ENCODE data around the gene UBE3D. TPM values are rescaled to one million over a fixed set of nuclear protein-coding genes. Genes with fewer than 3 reads are reported as not detected.

Gene UBE3D
- total and polyA plus RNA-seq, 2 donors (not counting 1 experiment from before 2014, with no cell fraction given) = 3.3 to 11.5 TPM

DNA sequence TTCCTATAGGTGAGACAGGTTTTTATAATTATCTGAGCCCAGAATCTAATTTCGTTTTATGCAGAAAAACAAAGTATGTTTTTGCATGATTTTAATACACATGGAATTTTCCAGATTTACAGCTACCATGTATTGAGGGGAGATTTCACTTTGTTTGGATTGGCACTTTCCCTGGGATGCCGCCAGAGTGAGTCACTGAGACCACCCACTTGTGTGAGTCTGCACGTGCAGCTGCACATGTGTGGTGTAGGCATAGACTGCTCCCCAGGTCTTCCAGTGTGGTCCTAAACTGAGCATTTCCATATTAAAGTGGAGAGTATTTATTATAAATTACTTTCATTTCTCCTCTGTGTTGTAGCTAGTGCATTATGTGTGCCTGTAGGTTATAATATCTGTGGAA lies 186.8 kb downstream of the UBE3D start:
- Histone ChIP-seq H3K4me3 (ENCODE audit: control extremely low read depth in 1 of 5, extremely low read depth in 1 of 5, insufficient read depth in 1 of 5, low read depth in 2 of 5, low read length in 4 of 5) (no peak overlapping the region), H3K27ac (ENCODE audit: low read length in 2 of 2) (no peak overlapping the region), H4K20me1 (ENCODE audit: control insufficient read depth, insufficient read depth, low read length, poor library complexity, severe bottlenecking) (no peaks in the 10 kb centered on the region), H3K9me3 (ENCODE audit: control extremely low read depth in 1 of 3, control insufficient read depth in 2 of 3, insufficient read depth in 1 of 3, low read length in 2 of 3) (no peaks in the 10 kb centered on the region), H3K9ac (ENCODE audit: low read length) (no peak overlapping the region), H3K4me2 (replicated peaks; ENCODE audit: low read depth, low read length, poor library complexity, severe bottlenecking) (no peak overlapping the region), H3K4me1 (ENCODE audit: control insufficient read depth in 2 of 2, insufficient read depth in 2 of 2, low read length in 2 of 2) (no peaks in the 10 kb centered on the region), H3K27me3 (replicated peaks in 1 of 4; ENCODE audit: control extremely low read depth in 1 of 4, control insufficient read depth in 3 of 4, insufficient read depth in 4 of 4, low read length in 3 of 4) (no peaks in the 10 kb centered on the region), H3K79me2 (ENCODE audit: control insufficient read depth, insufficient read depth, low read length) (no peaks in the 10 kb centered on the region), H2AFZ (ENCODE audit: insufficient read depth, low read depth, low read length, poor library complexity, severe bottlenecking) (no peak overlapping the region), H3K36me3 (replicated peaks in 1 of 2; ENCODE audit: control extremely low read depth in 1 of 2, control insufficient read depth in 1 of 2, extremely low read depth in 1 of 2, insufficient read depth in 2 of 2, low read length in 1 of 2) (no peaks in the 10 kb centered on the region)
- Mint-ChIP-seq H3K27me3 (peaks cover 3% of the 10 kb centered on the region), H3K4me1 (no peaks in the 10 kb centered on the region), H3K27ac (no peak overlapping the region), H3K9me3 (ENCODE audit: insufficient read depth) (no peaks in the 10 kb centered on the region), H3K4me3 (no peak overlapping the region)
- POLR2A ChIA-PET = no interaction called here
- TF ChIP-seq, protein P1, sequence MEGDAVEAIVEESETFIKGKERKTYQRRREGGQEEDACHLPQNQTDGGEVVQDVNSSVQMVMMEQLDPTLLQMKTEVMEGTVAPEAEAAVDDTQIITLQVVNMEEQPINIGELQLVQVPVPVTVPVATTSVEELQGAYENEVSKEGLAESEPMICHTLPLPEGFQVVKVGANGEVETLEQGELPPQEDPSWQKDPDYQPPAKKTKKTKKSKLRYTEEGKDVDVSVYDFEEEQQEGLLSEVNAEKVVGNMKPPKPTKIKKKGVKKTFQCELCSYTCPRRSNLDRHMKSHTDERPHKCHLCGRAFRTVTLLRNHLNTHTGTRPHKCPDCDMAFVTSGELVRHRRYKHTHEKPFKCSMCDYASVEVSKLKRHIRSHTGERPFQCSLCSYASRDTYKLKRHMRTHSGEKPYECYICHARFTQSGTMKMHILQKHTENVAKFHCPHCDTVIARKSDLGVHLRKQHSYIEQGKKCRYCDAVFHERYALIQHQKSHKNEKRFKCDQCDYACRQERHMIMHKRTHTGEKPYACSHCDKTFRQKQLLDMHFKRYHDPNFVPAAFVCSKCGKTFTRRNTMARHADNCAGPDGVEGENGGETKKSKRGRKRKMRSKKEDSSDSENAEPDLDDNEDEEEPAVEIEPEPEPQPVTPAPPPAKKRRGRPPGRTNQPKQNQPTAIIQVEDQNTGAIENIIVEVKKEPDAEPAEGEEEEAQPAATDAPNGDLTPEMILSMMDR (IDR thresholded peaks at IDR 0.05) = no peak
- no peak for TF ChIP-seq EZH2 (IDR thresholded peaks at IDR 0.05; ENCODE audit: borderline replicate concordance, insufficient read depth, low read depth, low read length, poor library complexity, severe bottlenecking)
- intact Hi-C loops (cut with micrococcal nuclease) = no loop called here
- CTCF ChIA-PET = no interaction called here
- DNase-seq (no peak), ATAC-seq (ENCODE audit: low read depth) (no peak)
- WGBS (ENCODE audit: insufficient coverage) = 100% methylated on average over 1 of the region's 3 CpGs

DNA sequence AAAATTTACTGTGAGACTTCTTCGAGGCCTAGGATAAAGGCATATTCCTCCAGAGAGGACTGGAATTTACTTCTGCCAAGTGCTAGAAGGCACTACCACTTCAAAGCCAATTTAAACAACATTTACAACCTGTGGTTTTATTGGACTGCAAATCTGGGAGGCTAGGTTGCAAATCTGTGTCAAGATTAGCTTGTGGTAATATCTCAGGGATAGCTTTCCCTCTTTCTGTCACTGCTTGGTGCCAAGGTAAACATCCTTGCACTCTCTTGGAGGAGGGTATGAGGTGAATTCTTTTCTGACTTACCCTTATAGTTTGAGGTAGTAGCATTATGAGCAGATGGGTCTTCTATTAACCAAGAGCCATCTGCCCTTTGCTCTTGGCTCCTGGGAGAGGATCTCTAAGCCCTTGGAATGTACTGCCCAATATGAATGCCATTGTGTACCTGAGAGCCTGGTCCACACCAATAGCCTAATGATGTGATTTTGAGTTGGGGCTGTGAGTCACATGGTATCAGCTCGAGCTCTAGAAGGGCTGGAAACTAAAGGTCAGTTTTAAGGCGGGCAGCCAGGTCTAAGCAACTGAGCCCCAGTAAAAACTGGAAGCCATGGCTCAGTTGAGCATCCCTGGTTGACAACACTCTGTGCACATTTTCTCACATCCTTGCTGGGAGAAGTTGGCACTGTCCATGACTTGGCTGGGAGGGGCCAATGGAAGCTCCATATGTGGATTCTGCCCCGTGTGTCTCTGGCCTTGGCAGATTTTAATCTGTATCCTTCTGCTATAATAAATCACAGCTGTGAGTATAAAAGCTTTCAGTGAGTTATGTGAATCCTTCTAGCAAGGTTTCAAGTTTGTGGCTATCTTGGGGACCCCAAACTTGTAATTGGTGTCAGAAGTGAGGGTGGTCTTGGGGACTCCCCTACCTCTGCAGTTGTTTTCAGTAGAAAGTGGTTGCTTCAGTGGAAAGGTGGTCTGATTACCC lies 188.1 kb downstream of the UBE3D start:
- Mint-ChIP-seq H3K9me3 (ENCODE audit: insufficient read depth) (no peaks in the 10 kb centered on the region), H3K4me3 (no peak overlapping the region), H3K4me1 (no peaks in the 10 kb centered on the region), H3K27ac (no peak overlapping the region), H3K27me3 (peaks cover 3% of the 10 kb centered on the region)
- POLR2A ChIA-PET = no interaction called here
- ATAC-seq (ENCODE audit: low read depth) (no peak), DNase-seq (no peak)
- intact Hi-C loops (cut with micrococcal nuclease) = no loop called here
- no peak overlapping the region for H3K4me3 ChIP-seq (ENCODE audit: control extremely low read depth in 1 of 5, extremely low read depth in 1 of 5, insufficient read depth in 1 of 5, low read depth in 2 of 5, low read length in 4 of 5)
- WGBS (ENCODE audit: insufficient coverage) = 77% methylated on average over 3 of the region's 4 CpGs
- H3K9me3 ChIP-seq (ENCODE audit: control extremely low read depth in 1 of 3, control insufficient read depth in 2 of 3, insufficient read depth in 1 of 3, low read length in 2 of 3) = no peaks in the 10 kb centered on the region
- no peak overlapping the region for H3K9ac ChIP-seq (ENCODE audit: low read length)
- no peaks in the 10 kb centered on the region for H3K36me3 ChIP-seq (replicated peaks in 1 of 2; ENCODE audit: control extremely low read depth in 1 of 2, control insufficient read depth in 1 of 2, extremely low read depth in 1 of 2, insufficient read depth in 2 of 2, low read length in 1 of 2)
- H2AFZ ChIP-seq (ENCODE audit: insufficient read depth, low read depth, low read length, poor library complexity, severe bottlenecking) = no peak overlapping the region
- no peak overlapping the region for H3K27ac ChIP-seq (ENCODE audit: low read length in 2 of 2)
- no peaks in the 10 kb centered on the region for H3K4me1 ChIP-seq (ENCODE audit: control insufficient read depth in 2 of 2, insufficient read depth in 2 of 2, low read length in 2 of 2)
- H3K79me2 ChIP-seq (ENCODE audit: control insufficient read depth, insufficient read depth, low read length) = no peaks in the 10 kb centered on the region
- H3K4me2 ChIP-seq (replicated peaks; ENCODE audit: low read depth, low read length, poor library complexity, severe bottlenecking) = no peak overlapping the region
- no peaks in the 10 kb centered on the region for H3K27me3 ChIP-seq (replicated peaks in 1 of 4; ENCODE audit: control extremely low read depth in 1 of 4, control insufficient read depth in 3 of 4, insufficient read depth in 4 of 4, low read length in 3 of 4)
- H4K20me1 ChIP-seq (ENCODE audit: control insufficient read depth, insufficient read depth, low read length, poor library complexity, severe bottlenecking) = no peaks in the 10 kb centered on the region
- TF ChIP-seq EZH2 (IDR thresholded peaks at IDR 0.05; ENCODE audit: borderline replicate concordance, insufficient read depth, low read depth, low read length, poor library complexity, severe bottlenecking) = no peak
- TF ChIP-seq, protein P1 (IDR thresholded peaks at IDR 0.05) = no peak
- CTCF ChIA-PET = no interaction called here

All from B cell (primary cell).